ENCODE measurements around the gene DUOX1. TPM values are rescaled to one million over a fixed set of nuclear protein-coding genes. Genes with fewer than 3 reads are reported as not detected.
A peak's percentile ranks its signal among the peaks of the same experiment; 100 is the strongest.

DUOX1 gene
- total RNA-seq, 1 donor, result not detected

GRCh38 chr15:45167631-45168205, 37.9 kb downstream of the DUOX1 start:
- no peak for TF ChIP-seq CTCF (IDR thresholded peaks at IDR 0.05; ENCODE audit: insufficient read depth, low read length)
- DNase-seq (ENCODE audit: low read depth), result no peak
- peak overlapping the region; percentile 59 for H3K4me3 ChIP-seq (ENCODE audit: low read depth, low read length)

GRCh38 chr15:45168286-45168685, 38.5 kb downstream of the DUOX1 start:
- H3K4me3 ChIP-seq (ENCODE audit: low read depth, low read length), result no peak overlapping the region
- TF ChIP-seq CTCF (IDR thresholded peaks at IDR 0.05; ENCODE audit: insufficient read depth, low read length), result no peak
- no peak for DNase-seq (ENCODE audit: low read depth)

GRCh38 chr15:45168751-45169551, 39.2 kb downstream of the DUOX1 start:
- H3K4me3 ChIP-seq (ENCODE audit: low read depth, low read length), result no peak overlapping the region
- no peak for TF ChIP-seq CTCF (IDR thresholded peaks at IDR 0.05; ENCODE audit: insufficient read depth, low read length)
- no peak for DNase-seq (ENCODE audit: low read depth)

GRCh38 chr15:45169608-45170480, 40.0 kb downstream of the DUOX1 start:
- H3K4me3 ChIP-seq (ENCODE audit: low read depth, low read length), result no peak overlapping the region

GRCh38 chr15:45171912-45172311, 42.1 kb downstream of the DUOX1 start:
- TF ChIP-seq CTCF (IDR thresholded peaks at IDR 0.05; ENCODE audit: insufficient read depth, low read length), result no peak
- DNase-seq (ENCODE audit: low read depth), result no peak
- no peak overlapping the region for H3K4me3 ChIP-seq (ENCODE audit: low read depth, low read length)

More at GRCh38 chr15:45169608-45170480, 40.0 kb downstream of the DUOX1 start:
- no peak for TF ChIP-seq CTCF (IDR thresholded peaks at IDR 0.05; ENCODE audit: insufficient read depth, low read length)
- no peak for DNase-seq (ENCODE audit: low read depth)

- no peak for TF ChIP-seq CTCF (IDR thresholded peaks at IDR 0.05; ENCODE audit: insufficient read depth, low read length)
- no peak overlapping the region for H3K4me3 ChIP-seq (ENCODE audit: low read depth, low read length)
- no peak for DNase-seq (ENCODE audit: low read depth)
These were observed 44.3 kb downstream of the DUOX1 start for GRCh38 chr15:45174069-45174468.
